ENCODE results near the gene IST1. TPM values are rescaled to one million over a fixed set of nuclear protein-coding genes. Genes with fewer than 3 reads are reported as not detected.

IST1 gene
- total and polyA plus RNA-seq, 10 of the 15 experiments (the other 5 are each of a cell fraction or from before 2014, with no cell fraction given) = 97.3 to 293 (median 138) TPM

- in situ Hi-C loops (cut with MboI) = no loop called here
- Histone ChIP-seq H3K36me3 (ENCODE audit: control insufficient read depth in 2 of 2, insufficient read depth in 2 of 2, low read length in 1 of 2) (peaks cover 31 to 64% of the 10 kb centered on the region in 2 experiments), H3K27ac (ENCODE audit: control insufficient read depth, insufficient read depth) (no peak overlapping the region), H3K79me2 (ENCODE audit: control insufficient read depth, insufficient read depth, low read length) (peaks cover 36% of the 10 kb centered on the region), H2AFZ (ENCODE audit: control insufficient read depth, low read depth, low read length) (no peak overlapping the region), H3K27me3 (replicated peaks in 1 of 2; ENCODE audit: control insufficient read depth in 2 of 2, insufficient read depth in 2 of 2, low read length in 1 of 2) (no peaks in the 10 kb centered on the region), H3K4me2 (ENCODE audit: control insufficient read depth, insufficient read depth) (peak overlapping the region; percentile 13), H4K20me1 (ENCODE audit: control insufficient read depth, insufficient read depth) (no peaks in the 10 kb centered on the region; the same call in 1 of the 2 replicates), H3K9me3 (replicated peaks; ENCODE audit: control insufficient read depth, insufficient read depth, low read length) (no peaks in the 10 kb centered on the region; the same call in 2 of the 3 replicates), H3K4me1 (ENCODE audit: control insufficient read depth, insufficient read depth, low read length) (peaks cover 14% of the 10 kb centered on the region), H3K4me3 (no peak overlapping the region; the same call in 1 of the 2 replicates), H3K9ac (ENCODE audit: control insufficient read depth, insufficient read depth, low read length) (no peak overlapping the region)
- CTCF ChIA-PET = interaction anchor here (1.0 to 1.5 kb wide), 3 partner anchors 16 to 42 kb away, joined by 3 read pairs; no protein-coding TSS in a partner anchor
- 92% methylated on average over 3 of the region's 3 CpGs for WGBS (ENCODE audit: insufficient coverage, insufficient replicate concordance, low lambda C conversion rate, missing lambda C conversion rate)
- intact Hi-C loops (cut with micrococcal nuclease; ENCODE audit: unreplicated experiment) = no loop called here
- BruUV-seq (replicated peaks) = no TSS peak
- SMC1A ChIA-PET (ENCODE audit: uncharacterized antibody, unreplicated experiment) = interaction anchor here (1.0 to 2.0 kb wide), 5 partner anchors 11 to 48 kb away, joined by 3 to 5 read pairs (median 3); no protein-coding TSS in a partner anchor
- FAIRE-seq (peak; percentile 78), DNase-seq (ENCODE audit: low read depth, low spot score) (no peak), ATAC-seq (peak; percentile 96)
- RAD21 ChIA-PET (ENCODE audit: unreplicated experiment) = interaction anchor here (1.2 kb wide), 1 partner anchor 35 kb away, joined by 3 read pairs; the partner anchor contains the start of gene ZNF821
- POLR2A ChIA-PET = interaction anchor here (0.7 to 1.0 kb wide), 2 partner anchors 29 to 36 kb away, joined by 3 to 6 read pairs; no protein-coding TSS in a partner anchor
- TF ChIP-seq ELK1 (IDR thresholded peaks at IDR 0.05; ENCODE audit: low read depth, low read length) = no peak
- TF ChIP-seq STAT3 (IDR thresholded peaks at IDR 0.05; ENCODE audit: low read depth, low read length) = no peak
- TF ChIP-seq ZNF622 (IDR thresholded peaks at IDR 0.05) = no peak
- TF ChIP-seq HCFC1 (IDR thresholded peaks at IDR 0.05; ENCODE audit: low read length) = no peak
- no peak for TF ChIP-seq POLR2AphosphoS2 (IDR thresholded peaks at IDR 0.05; ENCODE audit: low read depth, low read length)
- TF ChIP-seq MTA3 (IDR thresholded peaks at IDR 0.05; ENCODE audit: borderline replicate concordance, low read length) = no peak
- no peak for TF ChIP-seq YY1 (IDR thresholded peaks at IDR 0.05; ENCODE audit: low read depth, low read length)
- no peak for TF ChIP-seq NR2C2 (IDR thresholded peaks at IDR 0.05; ENCODE audit: borderline replicate concordance, control insufficient read depth, insufficient read length, low read depth)
- no peak for TF ChIP-seq LARP7 (IDR thresholded peaks at IDR 0.05)
- TF ChIP-seq CUX1 (IDR thresholded peaks at IDR 0.05; ENCODE audit: insufficient replicate concordance, low read depth, low read length) = no peak
- no peak for TF ChIP-seq SREBF1 (IDR thresholded peaks at IDR 0.05; ENCODE audit: low read length)
- no peak for TF ChIP-seq HDAC6 (IDR thresholded peaks at IDR 0.05; ENCODE audit: unreplicated experiment)
- no peak for TF ChIP-seq WRNIP1 (IDR thresholded peaks at IDR 0.05; ENCODE audit: borderline replicate concordance, low read depth, low read length)
- TF ChIP-seq RAD21 (IDR thresholded peaks at IDR 0.05; ENCODE audit: insufficient read depth, low read depth, low read length) = 0 out of 2 replicates have a peak, but pooled peaks have one; percentile 1
- no peak for TF ChIP-seq POU2F2 (IDR thresholded peaks at IDR 0.05; ENCODE audit: borderline replicate concordance, low read depth, low read length)
- 0 out of 4 replicates have a peak, but pooled peaks of 1 of the 2 experiments have one; percentile 48 for TF ChIP-seq EP300 (IDR thresholded peaks at IDR 0.05; ENCODE audit: borderline replicate concordance in 1 of 2, control insufficient read depth in 1 of 2, low read depth in 2 of 2, low read length in 2 of 2)
- TF ChIP-seq PAX5 (IDR thresholded peaks at IDR 0.05; ENCODE audit: borderline replicate concordance, low read depth, low read length) = 0 out of 2 replicates have a peak, but pooled peaks have one; percentile 11
- no peak for TF ChIP-seq IRF3 (IDR thresholded peaks at IDR 0.05)
Measured at GRCh38 chr16:71919035-71919434, 23.7 kb downstream of the IST1 start.

All from GM12878 (cell line).